ENCODE data around the gene GLI1. TPM values are rescaled to one million over a fixed set of nuclear protein-coding genes. Genes with fewer than 3 reads are reported as not detected.

Gene GLI1
- total RNA-seq, 2 experiments from 2014 or later: 4.6 to 6.5 TPM

- H3K27ac ChIP-seq (ENCODE audit: low read depth, low read length, poor library complexity, severe bottlenecking): no peak overlapping the region
- no peak overlapping the region for H3K4me3 ChIP-seq (ENCODE audit: low read depth, low read length, poor library complexity, severe bottlenecking)
- no peak for TF ChIP-seq EZH2phosphoT487 (IDR thresholded peaks at IDR 0.05; ENCODE audit: borderline replicate concordance, low read depth, low read length)
- TF ChIP-seq CTCF (conservative IDR thresholded peaks at IDR 0.05; ENCODE audit: low read length): no peak
- H3K4me2 ChIP-seq (ENCODE audit: low read length): no peak overlapping the region
- intact Hi-C loops (cut with micrococcal nuclease; ENCODE audit: unreplicated experiment): loop anchor here (5.0 kb wide), 1 partner anchor 222 kb away; no protein-coding TSS in a partner anchor
- H2AFZ ChIP-seq (ENCODE audit: low read length): no peak overlapping the region
- peaks cover 10% of the 10 kb centered on the region for H3K36me3 ChIP-seq (ENCODE audit: insufficient read depth, low read length)
- no peaks in the 10 kb centered on the region for H4K20me1 ChIP-seq (ENCODE audit: insufficient read depth, low read length)
- no peaks in the 10 kb centered on the region for H3K9me2 ChIP-seq (ENCODE audit: insufficient read depth, low read length)
- CTCF ChIA-PET (ENCODE audit: unreplicated experiment): interaction anchor here (0.5 kb wide), 1 partner anchor 1543 kb away, joined by 5 read pairs; no protein-coding TSS in a partner anchor
- no peaks in the 10 kb centered on the region for H3K79me2 ChIP-seq (ENCODE audit: insufficient read depth, low read depth, low read length)
- POLR2A ChIA-PET: interaction anchor here (1.1 to 1.4 kb wide), 2 partner anchors 11 to 12 kb away, joined by 4 to 9 read pairs; no protein-coding TSS in a partner anchor
- H3K4me1 ChIP-seq (ENCODE audit: insufficient read depth, low read length, poor library complexity, severe bottlenecking): peaks cover 17% of the 10 kb centered on the region
- BruUV-seq (replicated peaks): no TSS peak
- no peak for DNase-seq (ENCODE audit: low spot score)
- no peaks in the 10 kb centered on the region for H3K9me3 ChIP-seq (ENCODE audit: low read length)
Measured at GRCh38 chr12:57464569-57464968, 5.0 kb downstream of the GLI1 start.

GRCh38 chr12:57465030-57465746 is 5.6 kb downstream of the GLI1 start:
- Histone ChIP-seq H3K79me2 (ENCODE audit: insufficient read depth, low read depth, low read length) (no peaks in the 10 kb centered on the region), H3K4me3 (ENCODE audit: low read depth, low read length, poor library complexity, severe bottlenecking) (no peak overlapping the region), H3K36me3 (ENCODE audit: insufficient read depth, low read length) (peaks cover 16% of the 10 kb centered on the region), H4K20me1 (ENCODE audit: insufficient read depth, low read length) (no peaks in the 10 kb centered on the region), H3K27ac (ENCODE audit: low read depth, low read length, poor library complexity, severe bottlenecking) (no peak overlapping the region), H3K9me2 (ENCODE audit: insufficient read depth, low read length) (no peaks in the 10 kb centered on the region), H3K4me1 (ENCODE audit: insufficient read depth, low read length, poor library complexity, severe bottlenecking) (peaks cover 15% of the 10 kb centered on the region), H3K4me2 (ENCODE audit: low read length) (no peak overlapping the region), H3K9me3 (ENCODE audit: low read length) (no peaks in the 10 kb centered on the region), H2AFZ (ENCODE audit: low read length) (no peak overlapping the region)
- ChIA-PET CTCF (ENCODE audit: unreplicated experiment) (interaction anchor here (0.5 kb wide), 1 partner anchor 1544 kb away, joined by 5 read pairs; no protein-coding TSS in a partner anchor), POLR2A (interaction anchor here (0.7 to 1.4 kb wide), 4 partner anchors 10 to 1464 kb away, joined by 3 to 9 read pairs (median 4); no protein-coding TSS in a partner anchor)
- intact Hi-C loops (cut with micrococcal nuclease; ENCODE audit: unreplicated experiment): no loop called here
- BruUV-seq (replicated peaks): no TSS peak
- DNase-seq (ENCODE audit: low spot score): no peak
- TF ChIP-seq EZH2phosphoT487 (IDR thresholded peaks at IDR 0.05; ENCODE audit: borderline replicate concordance, low read depth, low read length): no peak
- no peak for TF ChIP-seq CTCF (conservative IDR thresholded peaks at IDR 0.05; ENCODE audit: low read length)
